ENCODE data around the gene C11orf52.

GRCh38 chr11:111906680-111907079, 12.0 kb upstream of the C11orf52 start:
- no peak for TF ChIP-seq CTCF (IDR thresholded peaks at IDR 0.05)
- TF ChIP-seq POLR2A (IDR thresholded peaks at IDR 0.05; ENCODE audit: low read depth), result no peak
- TF ChIP-seq POLR2AphosphoS5 (IDR thresholded peaks at IDR 0.05), result no peak

Measured in esophagus muscularis mucosa (tissue), 3 donors.